ENCODE measurements around the gene DNM2.
"Not testable (repeated sequence)": the region's sequence is repeated elsewhere in the genome, so short reads cannot be mapped to it uniquely, and the experiment has no call there.

Gene DNM2

DNA sequence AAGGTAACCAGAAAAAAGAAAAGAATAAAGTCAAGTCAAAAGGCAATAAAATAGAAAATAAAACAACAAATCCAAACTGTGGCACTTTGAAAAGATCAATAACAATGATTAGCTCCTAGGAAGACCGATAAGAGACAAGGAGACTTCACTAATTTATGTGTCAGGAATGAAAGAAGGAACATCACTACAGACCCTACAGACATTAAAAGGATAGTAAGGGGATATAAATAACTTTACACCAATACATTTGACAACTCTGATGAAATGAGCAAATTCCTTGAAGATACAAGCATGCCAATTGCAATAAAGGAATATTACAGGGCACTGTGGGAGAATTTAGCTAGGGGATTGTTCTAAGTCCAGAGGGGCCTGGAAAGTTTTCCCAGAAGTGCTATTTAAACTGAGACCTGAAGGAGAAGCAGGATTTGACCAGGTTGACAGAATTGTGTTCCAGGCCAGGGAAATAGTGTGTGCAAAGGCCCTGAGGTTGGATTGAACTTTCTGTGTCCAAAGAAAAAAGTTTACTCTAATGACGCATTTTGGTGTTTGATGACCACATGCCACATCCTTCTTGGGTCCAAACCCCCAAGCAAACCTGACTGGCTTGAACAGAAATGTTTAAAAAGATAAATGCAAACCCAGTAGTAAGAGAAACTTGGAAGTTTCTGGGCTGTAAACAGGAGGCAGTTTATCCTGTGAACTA is 128.8 kb downstream of the DNM2 start:
- DNase-seq, result no peak

DNA sequence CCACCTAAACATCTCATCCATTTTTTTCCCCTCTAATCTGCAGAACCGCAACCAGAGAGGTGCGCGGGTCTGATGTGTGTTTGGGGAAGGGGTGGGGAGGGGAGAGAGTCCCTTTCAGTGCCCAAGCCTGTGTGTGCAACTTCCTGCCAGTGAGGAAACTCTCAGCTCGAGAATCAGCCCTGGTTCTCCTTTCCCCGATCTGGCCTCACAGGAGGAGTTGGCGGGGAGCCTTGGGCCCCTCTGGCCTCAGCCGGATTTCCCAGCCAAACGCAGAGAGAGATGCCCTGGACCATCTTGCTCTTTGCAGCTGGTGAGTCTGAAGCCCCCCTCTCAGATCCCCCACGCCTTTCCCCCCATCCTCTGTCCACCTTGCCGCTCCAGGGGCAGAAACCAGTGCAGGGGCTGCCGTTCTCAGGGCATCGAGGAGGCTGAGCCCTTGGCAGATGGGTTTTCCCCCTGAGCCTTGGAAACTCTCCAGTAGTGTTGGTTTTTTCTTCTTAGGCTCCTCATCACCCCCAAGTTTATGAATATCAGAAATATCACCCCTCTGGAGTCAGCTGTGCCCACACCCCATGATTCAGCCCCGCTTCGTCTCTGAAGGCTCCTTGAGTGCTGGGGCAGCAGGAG is 130.5 kb downstream of the DNM2 start, which contains the start of gene C19orf38:
Gene C19orf38, plus strand, starts transcription at position 186 of the 627 bp plus-strand sequence. Its CDS starts 94 bp downstream, at position 280.
- DNase-seq, result no peak

DNA sequence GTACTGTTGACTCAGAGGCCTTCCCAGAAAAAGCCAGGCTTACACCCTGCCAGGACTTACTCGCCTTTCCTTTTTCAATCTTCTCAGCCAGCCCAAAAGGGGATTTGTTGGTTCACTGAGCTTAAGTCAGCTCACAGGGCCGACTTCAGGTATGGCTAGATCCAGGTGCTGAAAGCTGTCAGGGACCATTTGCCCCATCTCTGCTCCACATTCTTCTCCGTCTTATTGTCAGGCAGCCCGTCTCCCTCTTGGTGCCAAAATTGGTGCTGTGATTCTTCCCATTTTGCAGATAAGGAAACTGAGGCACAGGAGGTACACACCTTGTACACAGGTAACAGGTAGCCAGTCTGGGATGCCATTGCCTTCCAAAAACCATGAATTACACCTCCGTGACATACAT is 132.8 kb downstream of the DNM2 start:
- DNase-seq, result no peak

DNA sequence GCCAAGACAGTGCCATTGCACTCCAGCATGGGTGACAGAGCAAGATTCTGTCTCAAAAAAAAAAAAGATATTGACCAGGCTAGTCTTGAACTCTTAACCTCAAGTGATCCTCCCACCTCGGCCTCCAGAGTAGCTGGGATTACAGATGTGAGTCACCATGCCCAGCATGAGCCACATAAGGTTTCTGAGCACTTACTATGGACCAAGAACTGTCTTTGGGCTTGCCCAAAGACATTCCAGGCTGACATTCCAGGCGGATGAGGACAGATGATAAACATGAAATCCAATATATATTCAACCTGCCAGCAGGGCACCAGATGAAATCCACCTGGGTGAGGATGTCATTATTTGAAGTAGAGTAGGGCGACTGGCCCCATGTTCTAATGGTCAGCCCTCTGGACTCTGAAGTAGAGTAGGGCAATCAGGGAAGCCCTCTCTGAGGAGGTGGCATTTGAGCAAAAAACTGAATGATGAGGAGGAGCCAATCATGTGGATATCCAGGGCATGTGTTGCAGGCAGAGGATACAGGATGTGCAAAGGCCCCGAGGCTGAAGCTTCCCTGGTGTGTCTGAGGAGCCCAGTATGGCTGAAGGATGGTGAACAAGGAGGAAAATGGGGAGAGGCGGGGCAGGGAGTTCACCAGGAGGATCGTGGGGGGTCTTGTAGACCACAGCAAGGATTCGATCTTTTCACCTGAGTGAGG is 134.4 kb downstream of the DNM2 start:
- no peak for DNase-seq

DNA sequence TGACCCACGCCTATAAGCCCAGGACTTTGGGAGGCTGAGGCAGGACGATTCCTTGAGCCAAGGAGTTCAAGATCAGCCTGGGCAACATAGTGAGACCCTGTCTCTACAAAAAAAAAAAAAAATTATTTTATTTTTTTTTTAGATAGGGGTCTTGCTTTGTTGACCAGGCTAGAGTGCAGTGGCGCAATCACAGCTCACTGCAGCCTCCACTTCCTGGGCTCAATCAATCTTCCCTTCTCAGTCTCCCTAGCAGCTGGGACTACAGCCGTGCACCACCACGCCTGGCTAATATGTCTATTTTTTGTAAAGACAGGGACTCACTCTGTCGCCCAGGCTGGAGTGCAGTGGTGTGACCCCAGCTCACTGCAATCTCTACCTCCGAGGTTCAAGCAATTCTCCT is 135.1 kb downstream of the DNM2 start:
- no peak for DNase-seq

DNA sequence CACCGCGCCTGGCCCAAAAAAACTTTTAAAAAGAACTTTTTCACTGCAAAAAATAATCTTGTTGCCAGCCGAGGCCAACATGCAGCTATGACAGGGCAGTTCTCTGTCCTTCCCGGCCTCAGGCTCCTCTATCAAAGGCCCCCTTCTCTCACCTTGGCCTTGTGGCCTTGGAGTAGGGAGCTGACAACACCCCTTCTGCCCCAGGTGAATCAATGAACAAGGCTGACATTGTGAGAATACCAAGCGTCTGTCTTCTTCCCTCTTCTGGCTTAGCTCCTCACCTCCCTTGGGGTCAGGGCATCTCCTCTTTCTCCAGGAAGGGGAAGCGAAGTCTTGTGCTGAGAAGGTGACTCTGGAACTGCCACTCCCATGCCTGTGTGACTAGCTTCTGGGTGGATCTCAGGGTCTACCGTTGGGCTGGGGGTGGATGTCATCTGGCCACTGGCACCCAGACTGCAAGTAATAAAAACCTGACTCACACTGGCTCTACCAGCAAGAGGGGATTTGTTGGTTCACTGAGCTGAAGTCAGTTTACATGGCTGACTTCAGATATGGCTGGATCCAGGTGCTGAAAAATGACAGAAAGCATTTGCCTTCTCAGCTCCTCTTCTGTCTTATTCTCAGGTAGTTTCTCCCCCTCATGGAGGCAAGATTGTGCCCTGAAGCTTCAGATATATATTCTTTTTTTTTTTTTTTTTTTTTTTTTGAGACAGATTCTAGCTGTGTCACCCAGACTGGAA is 136.6 kb downstream of the DNM2 start:
- DNase-seq, result no peak

DNA sequence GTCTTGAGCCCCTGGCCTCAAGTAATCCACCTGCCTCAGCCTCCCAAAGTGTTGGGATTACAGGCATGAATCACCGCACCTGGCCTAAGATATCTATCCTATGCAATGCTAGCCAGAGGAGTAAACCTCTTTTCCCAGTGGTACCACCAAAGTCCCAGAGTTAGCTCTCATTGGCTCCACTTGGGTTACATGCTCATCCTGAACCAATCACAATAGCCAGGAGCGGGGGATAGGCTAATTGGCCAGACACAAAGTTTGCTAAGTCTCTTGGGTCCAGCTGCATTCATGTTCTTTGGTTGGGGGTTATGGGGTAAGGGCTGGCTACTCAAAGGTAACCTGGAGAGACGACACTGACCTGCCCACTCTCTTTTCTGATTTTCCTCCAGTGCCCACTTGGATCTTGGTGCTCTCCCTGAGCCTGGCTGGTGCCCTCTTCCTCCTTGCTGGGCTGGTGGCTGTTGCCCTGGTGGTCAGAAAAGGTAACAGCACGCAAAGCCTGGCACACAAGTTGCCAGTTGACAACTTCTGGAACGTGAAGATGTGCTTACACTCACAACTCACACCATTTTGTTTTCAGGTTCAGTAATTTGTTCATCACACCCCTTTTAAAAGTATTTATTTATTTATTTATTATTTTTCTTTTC is 138.1 kb downstream of the DNM2 start:
- peak; percentile 62 for DNase-seq

DNA sequence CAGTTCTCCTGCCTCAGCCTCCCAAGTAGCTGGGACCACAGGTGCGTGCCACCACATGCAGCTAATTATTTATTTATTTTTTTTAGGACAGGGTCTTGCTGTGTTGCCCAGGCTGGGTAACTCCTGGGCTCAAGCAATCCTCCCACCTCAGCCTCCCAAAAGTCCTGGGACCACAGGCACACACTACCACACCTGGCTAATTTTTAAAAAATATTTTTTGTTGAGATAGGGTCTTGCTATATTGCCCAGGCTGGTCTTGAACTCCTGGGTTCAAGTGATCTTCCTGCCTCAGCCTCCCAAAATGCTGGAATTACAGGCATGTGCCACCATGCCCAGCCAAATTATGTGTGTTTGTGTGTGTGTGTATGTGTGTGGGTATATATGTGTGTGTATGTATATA is 139.0 kb downstream of the DNM2 start:
- DNase-seq, result not testable (repeated sequence)

DNA sequence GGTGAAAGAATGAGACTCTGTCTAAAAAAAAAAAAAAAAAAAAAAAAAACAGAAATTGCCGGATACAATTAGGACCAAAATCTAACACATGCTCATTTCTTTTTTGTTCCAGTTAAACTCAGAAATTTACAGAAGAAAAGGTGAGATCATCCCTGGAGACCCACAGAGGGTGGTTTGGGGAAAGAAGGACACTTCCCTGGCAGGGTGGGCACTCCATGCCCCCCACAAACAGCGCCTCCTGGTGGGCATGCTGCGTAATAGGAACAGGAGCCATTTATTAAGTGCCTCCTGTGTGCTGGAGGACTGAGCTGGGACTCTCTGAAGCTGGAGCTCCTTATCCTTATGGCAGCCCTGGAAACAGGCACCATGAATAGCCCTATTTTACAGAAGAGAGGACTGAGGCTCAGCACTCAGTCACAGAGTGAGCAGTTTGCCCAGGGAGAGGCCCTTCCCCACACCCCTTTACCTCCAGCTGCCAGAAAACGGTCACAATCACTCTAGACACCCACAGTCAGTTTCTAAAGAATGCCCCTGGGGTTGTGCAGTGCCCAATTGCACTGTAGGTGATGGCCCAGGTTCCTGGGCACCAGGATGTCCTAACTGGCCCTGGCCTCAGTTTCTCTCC is 140.4 kb downstream of the DNM2 start:
- DNase-seq, result peak; percentile 61

DNA sequence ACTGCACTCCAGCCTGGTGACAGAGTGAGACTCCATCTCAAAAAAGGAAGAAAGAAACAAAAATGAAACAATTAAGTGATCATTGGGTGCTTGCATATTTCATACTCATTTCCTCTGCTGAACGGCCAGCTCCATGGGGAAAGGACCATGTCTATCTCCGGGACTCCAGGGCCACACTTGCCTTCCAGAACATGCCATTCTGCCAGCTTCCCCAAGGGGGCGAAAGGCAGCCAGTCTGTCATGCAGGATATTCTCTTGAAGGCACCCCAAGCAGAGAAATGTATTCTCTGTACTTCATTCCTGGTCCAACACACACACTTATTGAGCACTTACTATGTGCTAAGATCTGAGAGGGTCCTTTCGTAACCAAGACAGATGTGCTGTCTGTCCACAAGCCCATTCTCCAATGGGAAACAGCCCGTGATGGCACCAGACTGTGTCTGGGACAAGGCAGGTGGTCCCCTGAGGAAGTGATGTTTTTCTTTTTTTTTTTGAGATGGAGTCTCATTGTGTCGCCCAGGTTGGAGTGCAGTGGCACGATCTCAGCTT is 143.3 kb downstream of the DNM2 start:
- peak; percentile 67 for DNase-seq

DNA sequence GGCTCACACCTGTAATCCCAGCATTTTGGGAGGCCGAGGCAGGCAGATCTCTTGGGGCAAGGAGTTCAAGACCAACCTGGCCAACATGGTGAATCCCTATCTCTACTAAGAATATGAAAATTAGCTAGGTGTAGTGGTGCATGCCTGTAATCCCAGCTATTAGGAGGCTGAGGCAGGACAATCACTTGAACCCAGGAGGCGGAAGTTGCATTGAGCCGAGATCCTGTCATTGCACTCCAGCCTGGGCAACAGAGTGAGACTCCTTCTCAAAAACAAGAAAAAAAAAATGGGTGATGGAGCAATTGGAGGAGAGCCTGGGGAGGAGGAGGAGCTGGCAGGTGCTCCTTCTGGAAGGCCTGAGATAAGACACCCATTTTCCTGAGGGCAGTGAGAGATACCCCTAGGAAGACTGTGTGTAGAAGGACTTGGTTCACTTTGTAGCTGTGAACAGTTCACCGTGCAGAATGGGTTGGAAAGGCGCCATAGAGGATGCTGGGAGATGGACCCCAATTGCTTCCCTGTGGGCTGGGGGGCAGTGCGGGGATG is 144.8 kb downstream of the DNM2 start:
- peak; percentile 51 for DNase-seq

DNA sequence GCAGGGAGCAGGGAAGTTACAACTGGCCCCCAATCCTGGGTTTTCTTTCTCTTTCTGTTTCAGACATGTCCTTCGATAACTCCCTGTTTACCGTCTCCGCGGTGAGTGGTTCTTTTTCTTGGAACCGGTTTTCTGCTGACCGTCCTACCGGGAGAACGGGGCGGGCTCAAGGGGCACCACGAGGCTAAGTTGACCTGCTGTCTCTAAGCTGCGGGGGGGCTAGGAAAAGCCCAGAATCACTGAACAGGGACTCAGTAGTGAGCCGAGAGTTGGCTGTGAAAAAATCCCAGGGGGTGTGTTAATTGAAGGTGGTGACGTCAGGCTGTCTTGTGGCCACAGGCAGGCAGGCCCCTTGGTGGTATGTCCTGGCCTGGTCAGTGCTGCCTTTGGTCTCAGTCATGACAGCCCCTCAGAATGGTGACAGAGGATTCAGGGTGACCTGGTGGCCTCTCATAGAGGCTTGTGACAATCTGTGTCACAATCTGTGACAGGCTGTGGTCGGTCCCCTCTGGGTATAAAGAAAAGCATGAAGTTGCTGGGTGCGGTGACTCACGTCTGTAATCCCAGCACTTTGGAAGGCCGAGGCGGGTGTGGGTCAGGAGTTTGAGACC is 145.3 kb downstream of the DNM2 start:
- DNase-seq, result no peak

DNA sequence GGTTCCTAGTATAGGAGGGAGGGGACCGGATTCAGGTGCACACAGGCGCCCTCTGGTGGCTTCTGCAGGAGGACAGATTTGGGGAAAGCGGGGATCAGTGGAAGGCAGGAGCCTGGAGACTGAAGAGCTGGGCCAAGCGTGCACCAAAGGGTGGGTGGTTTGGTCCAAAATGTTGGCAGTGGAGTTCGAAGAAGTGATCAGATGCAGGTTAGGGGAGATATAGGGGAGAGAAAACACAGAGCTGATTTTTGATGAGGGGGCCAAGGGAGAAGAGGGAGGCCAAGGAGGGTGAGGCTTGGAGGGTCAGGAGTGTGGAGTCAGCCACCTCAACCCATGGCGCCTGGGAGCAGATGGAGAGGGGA is 146.6 kb downstream of the DNM2 start:
- peak; percentile 82 for DNase-seq

DNA sequence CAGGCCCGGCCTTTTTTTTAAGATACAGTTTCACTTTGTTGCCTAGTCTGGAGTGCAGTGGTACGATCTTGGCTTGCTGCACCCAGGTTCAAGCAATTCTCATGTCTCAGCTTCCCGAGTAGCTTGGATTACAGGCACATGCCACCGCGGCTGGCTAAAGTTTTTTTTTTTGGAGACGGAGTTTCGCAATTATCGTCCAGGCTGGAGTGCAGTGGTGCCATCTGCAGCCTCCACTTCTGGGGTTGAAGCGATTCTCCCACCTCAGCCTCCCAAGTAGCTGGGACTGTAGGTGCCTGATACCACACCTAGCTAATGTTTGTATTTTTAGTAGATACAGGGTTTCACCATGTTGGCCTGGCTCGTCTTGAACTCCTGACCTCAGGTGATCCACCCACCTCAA is 148.6 kb downstream of the DNM2 start:
- no peak for DNase-seq

DNA sequence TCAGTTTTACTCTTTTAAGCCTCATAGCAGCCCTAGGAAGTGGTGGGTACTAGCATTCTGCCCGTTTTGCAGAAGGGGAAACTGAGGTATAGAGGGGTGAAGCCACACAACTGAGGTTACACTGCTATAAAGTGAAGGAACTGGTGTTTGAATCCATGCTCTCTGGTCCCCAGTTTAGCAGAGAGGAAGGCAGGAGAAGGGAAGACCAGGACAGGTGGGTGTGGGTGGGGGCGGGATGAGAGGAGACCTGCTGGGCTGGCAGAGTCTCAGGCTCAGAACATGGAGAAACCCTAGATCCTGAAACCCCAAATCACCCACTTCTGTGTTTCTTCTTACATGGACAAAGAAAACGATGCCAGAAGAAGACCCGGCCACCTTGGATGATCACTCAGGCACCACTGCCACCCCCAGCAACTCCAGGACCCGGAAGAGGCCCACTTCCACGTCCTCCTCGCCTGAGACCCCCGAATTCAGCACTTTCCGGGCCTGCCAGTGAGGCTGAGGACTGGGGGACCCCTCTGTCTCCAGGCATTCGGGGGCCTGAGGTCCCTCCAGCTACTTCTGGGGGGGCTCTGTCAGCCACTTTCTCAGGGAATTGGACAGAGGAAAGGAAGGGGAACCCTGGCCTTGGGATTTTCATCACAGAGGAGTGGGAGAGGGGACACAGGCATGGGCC is 151.1 kb downstream of the DNM2 start:
- no peak for DNase-seq

DNA sequence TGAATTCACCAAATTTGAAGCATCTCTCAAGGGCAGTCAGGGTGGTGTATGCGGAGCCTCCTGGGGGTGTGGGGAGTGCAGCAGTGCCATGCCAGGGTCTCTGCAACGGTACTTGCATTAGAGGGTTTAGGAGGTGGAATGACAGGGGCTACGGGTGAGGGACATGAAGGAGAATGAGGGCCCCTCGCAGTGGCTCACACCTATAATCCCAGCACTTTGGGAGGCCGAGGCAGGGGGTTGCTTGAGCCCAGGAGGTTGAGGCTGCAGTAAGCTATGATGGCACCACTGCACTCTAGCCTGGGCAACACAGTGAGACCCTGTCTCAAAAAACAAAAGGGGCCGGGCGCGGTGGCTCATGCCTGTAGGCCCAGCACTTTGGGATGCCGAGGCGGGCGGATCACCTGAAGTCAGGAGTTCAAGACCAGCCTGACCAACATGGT is 152.0 kb downstream of the DNM2 start:
- DNase-seq, result not testable (repeated sequence)

DNA sequence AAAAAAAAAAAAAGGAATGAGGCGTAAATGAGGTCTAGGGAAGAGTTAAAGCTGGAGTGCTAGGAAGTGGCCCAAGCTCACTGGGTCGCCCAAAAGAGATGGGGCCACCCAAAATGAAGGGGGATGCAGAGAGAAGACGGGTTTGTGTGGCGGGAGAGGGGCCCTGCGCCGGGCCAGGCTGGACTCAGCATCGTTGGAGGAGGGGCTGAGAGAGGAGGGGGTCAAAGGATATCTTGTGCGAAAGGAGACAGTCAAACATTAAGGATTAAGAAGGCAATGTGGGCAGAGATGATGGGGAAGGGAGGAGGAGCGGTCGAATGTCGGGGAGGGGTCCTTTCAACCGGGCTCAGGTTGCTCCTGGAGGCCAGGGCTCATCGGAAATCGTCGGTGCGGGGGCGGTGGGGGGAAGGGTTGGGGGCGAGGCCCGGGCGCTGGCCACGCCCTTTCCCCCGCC is 152.6 kb downstream of the DNM2 start:
- DNase-seq, result no peak

DNA sequence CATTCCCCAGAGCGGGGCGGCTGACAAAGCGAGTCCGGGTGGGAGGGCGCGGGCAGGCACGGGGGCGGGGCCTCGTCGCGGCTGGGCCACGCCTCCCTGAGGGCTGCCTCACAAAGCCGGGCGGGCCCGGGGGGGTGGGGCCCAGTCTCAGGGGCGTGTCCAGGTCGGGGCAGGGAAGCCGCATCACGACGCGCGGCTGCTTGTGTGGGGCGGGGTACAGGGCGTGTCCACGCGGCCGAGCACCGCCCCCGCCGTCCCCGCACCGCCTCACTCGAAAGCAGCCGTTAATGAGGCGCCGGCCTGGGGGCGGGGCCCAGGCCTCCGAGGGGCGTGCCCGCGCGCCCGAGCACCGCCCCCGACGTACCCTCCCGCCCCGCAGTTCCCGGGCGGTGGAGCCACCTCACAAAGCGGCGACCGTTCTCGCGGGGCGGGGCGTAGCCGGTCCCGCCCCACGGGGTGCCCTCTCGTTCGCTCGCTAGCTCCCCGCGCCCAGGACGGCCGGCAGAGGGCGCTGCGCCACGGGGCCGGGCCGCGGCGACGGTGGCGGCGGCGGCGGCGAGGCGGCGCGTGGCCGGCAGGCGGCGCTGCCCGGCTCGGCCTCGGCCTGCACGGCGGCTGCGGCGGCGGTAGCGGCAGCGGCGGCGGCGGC is 153.2 kb downstream of the DNM2 start, which contains the start of gene CARM1:
Gene CARM1, plus strand, starts transcription at position 599 of the 649 bp plus-strand sequence. CDS start 150 bp downstream, outside the sequence.
- DNase-seq, result peak; percentile 95

DNA sequence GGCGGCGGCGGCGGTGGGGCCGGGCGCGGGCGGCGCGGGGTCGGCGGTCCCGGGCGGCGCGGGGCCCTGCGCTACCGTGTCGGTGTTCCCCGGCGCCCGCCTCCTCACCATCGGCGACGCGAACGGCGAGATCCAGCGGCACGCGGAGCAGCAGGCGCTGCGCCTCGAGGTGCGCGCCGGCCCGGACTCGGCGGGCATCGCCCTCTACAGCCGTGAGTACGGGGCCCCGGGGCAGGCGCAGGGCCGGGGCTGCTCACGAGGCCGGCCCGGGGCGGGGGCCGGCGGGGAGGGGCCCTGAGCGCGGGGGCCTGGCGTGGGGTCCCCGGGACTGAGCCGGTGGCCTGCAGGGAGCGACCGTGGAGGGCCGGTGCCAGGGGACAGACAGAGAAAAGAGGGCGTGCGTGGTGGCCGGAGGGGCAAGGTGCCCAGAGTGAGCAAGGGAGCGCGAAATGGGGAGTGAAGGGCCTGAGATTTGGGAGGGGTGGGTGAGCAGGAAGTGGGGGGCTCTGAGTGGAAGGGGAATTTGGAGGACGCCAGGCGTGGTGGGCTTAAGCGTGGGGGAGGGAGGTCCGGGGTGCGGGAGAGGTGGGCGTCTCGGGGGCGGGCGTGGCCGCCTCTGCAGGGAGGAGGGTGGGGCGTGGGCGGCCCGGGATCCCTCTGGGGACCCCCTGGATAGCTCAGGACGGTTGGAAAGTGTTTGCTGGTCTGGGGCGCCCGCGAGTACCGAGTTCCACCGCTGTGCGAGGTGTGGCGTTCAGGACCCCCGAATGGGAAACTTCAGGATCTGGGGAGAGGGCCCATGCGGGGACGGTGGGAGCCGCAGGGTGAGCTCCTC is 154.0 kb downstream of the DNM2 start:
- no peak for DNase-seq
